Activated naive CD4-positive, alpha-beta T cell treated with anti-CD3 and anti-CD28 coated beads, Interleukin-2, amount 50 U/mL, for 24 hours (primary cell): ENCODE data around the gene TFB2M.
"Not testable (repeated sequence)": the region's sequence is repeated elsewhere in the genome, so short reads cannot be mapped to it uniquely, and the experiment has no call there.

ENCODE experiments used
- H3K27ac Mint-ChIP-seq: one replicate; pipeline ENCODE4 v1.8.0; 2021; ENCODE audit warnings: mild to moderate bottlenecking, mixed read lengths
- H3K27me3 Mint-ChIP-seq: one replicate; pipeline ENCODE4 v1.8.0; 2021; ENCODE audit warnings: mixed read lengths
- H3K36me3 Mint-ChIP-seq: one replicate; pipeline ENCODE4 v1.8.0; 2021; ENCODE audit warnings: mixed read lengths
- H3K4me1 Mint-ChIP-seq: one replicate; pipeline ENCODE4 v1.8.0; 2021; ENCODE audit warnings: mixed read lengths
- H3K4me3 Mint-ChIP-seq: one replicate; pipeline ENCODE4 v1.8.0; 2021; ENCODE audit warnings: mild to moderate bottlenecking, mixed read lengths
- H3K9me3 Mint-ChIP-seq: one replicate; pipeline ENCODE4 v1.8.0; 2021; ENCODE audit warnings: mixed read lengths

Gene TFB2M

GRCh38 chr1:246571309-246571708, 5.2 kb upstream of the TFB2M start:
- Mint-ChIP-seq H3K27ac (peak overlapping the region; percentile 100), H3K4me1 (peaks cover 60% of the 10 kb centered on the region), H3K4me3 (peak overlapping the region; percentile 82), H3K36me3 (peaks cover 13% of the 10 kb centered on the region)
- H3K27me3 Mint-ChIP-seq, H3K9me3 Mint-ChIP-seq: not testable (repeated sequence)

GRCh38 chr1:246569248-246570238, 3.5 kb upstream of the TFB2M start:
- peaks cover 61% of the 10 kb centered on the region for H3K4me1 Mint-ChIP-seq
- H3K27ac Mint-ChIP-seq: peak overlapping the region; percentile 100
- peak overlapping the region; percentile 90 for H3K4me3 Mint-ChIP-seq
- no peaks in the 10 kb centered on the region for H3K9me3 Mint-ChIP-seq
- H3K27me3 Mint-ChIP-seq: no peaks in the 10 kb centered on the region
- H3K36me3 Mint-ChIP-seq: peaks cover 10% of the 10 kb centered on the region

- peaks cover 57% of the 10 kb centered on the region for H3K4me1 Mint-ChIP-seq
- peak overlapping the region; percentile 97 for H3K4me3 Mint-ChIP-seq
- no peaks in the 10 kb centered on the region for H3K9me3 Mint-ChIP-seq
- H3K27me3 Mint-ChIP-seq: no peaks in the 10 kb centered on the region
- peak overlapping the region; percentile 97 for H3K27ac Mint-ChIP-seq
- H3K36me3 Mint-ChIP-seq: peaks cover 8% of the 10 kb centered on the region
Measured at GRCh38 chr1:246567646-246568235, 1.7 kb upstream of the TFB2M start.

GRCh38 chr1:246566813-246567645, 968 bp upstream of the TFB2M start:
- H3K9me3 Mint-ChIP-seq: no peaks in the 10 kb centered on the region
- peaks cover 56% of the 10 kb centered on the region for H3K4me1 Mint-ChIP-seq
- H3K27me3 Mint-ChIP-seq: no peaks in the 10 kb centered on the region
- peak overlapping the region; percentile 97 for H3K27ac Mint-ChIP-seq
- H3K4me3 Mint-ChIP-seq: peak overlapping the region; percentile 97
- peaks cover 8% of the 10 kb centered on the region for H3K36me3 Mint-ChIP-seq

GRCh38 chr1:246565751-246566127, 322 bp downstream of the TFB2M start:
- Mint-ChIP-seq H3K36me3 (peaks cover 8% of the 10 kb centered on the region), H3K9me3 (no peaks in the 10 kb centered on the region), H3K27me3 (no peaks in the 10 kb centered on the region), H3K4me1 (peaks cover 46% of the 10 kb centered on the region), H3K4me3 (peak overlapping the region; percentile 97), H3K27ac (peak overlapping the region; percentile 94)

- peak overlapping the region; percentile 94 for H3K27ac Mint-ChIP-seq
- peaks cover 6% of the 10 kb centered on the region for H3K36me3 Mint-ChIP-seq
- no peaks in the 10 kb centered on the region for H3K27me3 Mint-ChIP-seq
- no peaks in the 10 kb centered on the region for H3K9me3 Mint-ChIP-seq
- H3K4me1 Mint-ChIP-seq: peaks cover 45% of the 10 kb centered on the region
- H3K4me3 Mint-ChIP-seq: peak overlapping the region; percentile 97
Measured at GRCh38 chr1:246564839-246565750, 966 bp downstream of the TFB2M start.

GRCh38 chr1:246560833-246561232, 5.2 kb downstream of the TFB2M start:
- H3K4me1 Mint-ChIP-seq: peaks cover 32% of the 10 kb centered on the region

GRCh38 chr1:246559310-246559709, 6.8 kb downstream of the TFB2M start:
- Mint-ChIP-seq H3K27ac (no peak overlapping the region), H3K4me1 (peaks cover 24% of the 10 kb centered on the region), H3K9me3 (no peaks in the 10 kb centered on the region), H3K36me3 (peaks cover 14% of the 10 kb centered on the region), H3K27me3 (no peaks in the 10 kb centered on the region), H3K4me3 (no peak overlapping the region)

More at GRCh38 chr1:246560833-246561232, 5.2 kb downstream of the TFB2M start:
- H3K9me3 Mint-ChIP-seq, H3K4me3 Mint-ChIP-seq, H3K27me3 Mint-ChIP-seq, H3K36me3 Mint-ChIP-seq, H3K27ac Mint-ChIP-seq: not testable (repeated sequence)

- no peaks in the 10 kb centered on the region for H3K9me3 Mint-ChIP-seq
- H3K27me3 Mint-ChIP-seq: no peaks in the 10 kb centered on the region
- no peak overlapping the region for H3K4me3 Mint-ChIP-seq
- H3K27ac Mint-ChIP-seq: no peak overlapping the region
- peaks cover 17% of the 10 kb centered on the region for H3K4me1 Mint-ChIP-seq
- peaks cover 16% of the 10 kb centered on the region for H3K36me3 Mint-ChIP-seq
Measured at GRCh38 chr1:246558041-246558440, 8.0 kb downstream of the TFB2M start.

- no peaks in the 10 kb centered on the region for H3K9me3 Mint-ChIP-seq
- H3K27me3 Mint-ChIP-seq: no peaks in the 10 kb centered on the region
- no peak overlapping the region for H3K4me3 Mint-ChIP-seq
- H3K4me1 Mint-ChIP-seq: peaks cover 10% of the 10 kb centered on the region
- peaks cover 24% of the 10 kb centered on the region for H3K36me3 Mint-ChIP-seq
- no peak overlapping the region for H3K27ac Mint-ChIP-seq
Measured at GRCh38 chr1:246554201-246554600, 11.9 kb downstream of the TFB2M start.

- no peaks in the 10 kb centered on the region for H3K9me3 Mint-ChIP-seq
- H3K27ac Mint-ChIP-seq: no peak overlapping the region
- no peaks in the 10 kb centered on the region for H3K27me3 Mint-ChIP-seq
- peaks cover 25% of the 10 kb centered on the region for H3K36me3 Mint-ChIP-seq
- H3K4me3 Mint-ChIP-seq: no peak overlapping the region
- H3K4me1 Mint-ChIP-seq: peaks cover 5% of the 10 kb centered on the region
Measured at GRCh38 chr1:246552110-246552509, 14.0 kb downstream of the TFB2M start.

GRCh38 chr1:246550402-246550801, 15.7 kb downstream of the TFB2M start:
- no peak overlapping the region for H3K4me3 Mint-ChIP-seq
- H3K27ac Mint-ChIP-seq: no peak overlapping the region
- H3K27me3 Mint-ChIP-seq: no peaks in the 10 kb centered on the region
- H3K4me1 Mint-ChIP-seq: peaks cover 5% of the 10 kb centered on the region
- peaks cover 23% of the 10 kb centered on the region for H3K36me3 Mint-ChIP-seq
- no peaks in the 10 kb centered on the region for H3K9me3 Mint-ChIP-seq

GRCh38 chr1:246549665-246550064, 16.4 kb downstream of the TFB2M start:
- H3K4me3 Mint-ChIP-seq: no peak overlapping the region
- no peak overlapping the region for H3K27ac Mint-ChIP-seq
- H3K36me3 Mint-ChIP-seq: peaks cover 17% of the 10 kb centered on the region
- H3K4me1 Mint-ChIP-seq: peaks cover 5% of the 10 kb centered on the region
- H3K27me3 Mint-ChIP-seq: no peaks in the 10 kb centered on the region
- no peaks in the 10 kb centered on the region for H3K9me3 Mint-ChIP-seq

- H3K27me3 Mint-ChIP-seq: no peaks in the 10 kb centered on the region
- H3K27ac Mint-ChIP-seq: no peak overlapping the region
- H3K36me3 Mint-ChIP-seq: peaks cover 17% of the 10 kb centered on the region
- H3K9me3 Mint-ChIP-seq: no peaks in the 10 kb centered on the region
- H3K4me3 Mint-ChIP-seq: no peak overlapping the region
- no peaks in the 10 kb centered on the region for H3K4me1 Mint-ChIP-seq
Measured at GRCh38 chr1:246544001-246544400, 22.1 kb downstream of the TFB2M start.
